ENCODE results near the gene GATD1.

DNA sequence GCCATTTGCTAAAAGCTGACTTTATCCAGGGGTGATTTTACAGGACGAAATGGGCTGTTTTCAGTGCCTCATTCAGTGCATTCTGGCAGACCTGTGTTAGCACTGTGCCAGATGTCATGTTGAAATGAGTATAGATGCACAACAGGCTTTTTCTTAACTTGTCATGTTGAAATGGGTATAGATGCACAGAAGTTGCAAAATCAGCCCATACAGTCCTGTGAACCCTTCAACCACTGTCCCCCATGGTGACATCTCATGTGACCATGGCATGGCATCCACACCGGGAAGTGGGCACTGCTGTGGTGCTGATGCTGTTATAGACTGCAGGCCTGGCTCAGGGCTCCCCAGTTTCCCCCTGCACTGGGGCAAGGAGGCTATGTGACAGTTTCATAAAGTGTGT lies 27.6 kb downstream of the GATD1 start:
- no peak for TF ChIP-seq EZH2 (IDR thresholded peaks at IDR 0.05; ENCODE audit: borderline replicate concordance, low read depth, low read length, poor library complexity, severe bottlenecking)
- TF ChIP-seq, protein P1, sequence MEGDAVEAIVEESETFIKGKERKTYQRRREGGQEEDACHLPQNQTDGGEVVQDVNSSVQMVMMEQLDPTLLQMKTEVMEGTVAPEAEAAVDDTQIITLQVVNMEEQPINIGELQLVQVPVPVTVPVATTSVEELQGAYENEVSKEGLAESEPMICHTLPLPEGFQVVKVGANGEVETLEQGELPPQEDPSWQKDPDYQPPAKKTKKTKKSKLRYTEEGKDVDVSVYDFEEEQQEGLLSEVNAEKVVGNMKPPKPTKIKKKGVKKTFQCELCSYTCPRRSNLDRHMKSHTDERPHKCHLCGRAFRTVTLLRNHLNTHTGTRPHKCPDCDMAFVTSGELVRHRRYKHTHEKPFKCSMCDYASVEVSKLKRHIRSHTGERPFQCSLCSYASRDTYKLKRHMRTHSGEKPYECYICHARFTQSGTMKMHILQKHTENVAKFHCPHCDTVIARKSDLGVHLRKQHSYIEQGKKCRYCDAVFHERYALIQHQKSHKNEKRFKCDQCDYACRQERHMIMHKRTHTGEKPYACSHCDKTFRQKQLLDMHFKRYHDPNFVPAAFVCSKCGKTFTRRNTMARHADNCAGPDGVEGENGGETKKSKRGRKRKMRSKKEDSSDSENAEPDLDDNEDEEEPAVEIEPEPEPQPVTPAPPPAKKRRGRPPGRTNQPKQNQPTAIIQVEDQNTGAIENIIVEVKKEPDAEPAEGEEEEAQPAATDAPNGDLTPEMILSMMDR (conservative IDR thresholded peaks at IDR 0.05; ENCODE audit: low read depth, low read length), result no peak
